ENCODE measurements around the gene CARD11. TPM values are rescaled to one million over a fixed set of nuclear protein-coding genes. Genes with fewer than 3 reads are reported as not detected.
A peak's percentile ranks its signal among the peaks of the same experiment; 100 is the strongest.

Gene CARD11
- total RNA-seq, 1 donor from 2014 or later: 0.32 TPM

DNA sequence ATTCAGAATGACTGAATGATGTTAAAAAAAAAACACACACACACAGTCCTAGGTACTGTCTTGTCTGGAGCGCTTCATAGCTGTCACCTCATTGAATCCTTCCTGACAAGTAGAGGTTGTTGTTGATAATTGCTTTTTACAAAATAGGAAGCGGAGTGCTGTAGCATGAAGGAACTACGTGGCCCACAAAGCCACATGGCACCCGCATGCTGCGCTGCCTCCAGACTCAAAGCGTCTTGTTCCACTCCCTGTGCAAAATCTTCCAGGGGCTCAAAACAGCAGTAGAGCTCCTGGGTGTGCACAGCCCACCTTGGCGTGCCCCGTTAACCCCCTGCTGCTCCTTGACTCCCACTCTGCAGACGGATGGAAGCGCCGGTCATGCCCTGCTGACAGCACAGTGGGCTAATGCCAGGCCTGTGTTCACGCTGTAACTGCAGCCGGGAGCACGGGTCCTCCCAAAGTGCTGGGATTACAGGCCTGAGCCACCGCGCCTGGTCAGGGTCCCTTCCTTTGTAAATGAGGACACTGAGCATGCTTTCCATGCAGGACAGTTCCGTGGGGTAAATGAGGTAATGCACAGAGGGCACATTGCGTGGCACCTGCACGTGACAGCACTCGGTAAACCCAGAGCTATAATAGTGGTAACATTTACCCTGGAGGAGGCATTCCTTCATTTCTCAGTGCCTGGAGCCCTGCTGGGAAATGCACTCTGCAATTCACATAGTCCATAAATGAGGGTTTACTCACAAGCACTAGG is 108.5 kb downstream of the CARD11 start:
- peak; percentile 51 for DNase-seq (ENCODE audit: low spot score)
- intact Hi-C loops (cut with DNase I): no loop called here

- intact Hi-C loops (cut with DNase I): no loop called here
- DNase-seq (ENCODE audit: low spot score): peak; percentile 67
These were observed 109.4 kb downstream of the CARD11 start for GRCh38 chr7:2934211-2934731.

- DNase-seq (ENCODE audit: low spot score): peak; percentile 68
- intact Hi-C loops (cut with DNase I): no loop called here
These were observed 111.0 kb downstream of the CARD11 start for GRCh38 chr7:2932402-2933251.

DNA sequence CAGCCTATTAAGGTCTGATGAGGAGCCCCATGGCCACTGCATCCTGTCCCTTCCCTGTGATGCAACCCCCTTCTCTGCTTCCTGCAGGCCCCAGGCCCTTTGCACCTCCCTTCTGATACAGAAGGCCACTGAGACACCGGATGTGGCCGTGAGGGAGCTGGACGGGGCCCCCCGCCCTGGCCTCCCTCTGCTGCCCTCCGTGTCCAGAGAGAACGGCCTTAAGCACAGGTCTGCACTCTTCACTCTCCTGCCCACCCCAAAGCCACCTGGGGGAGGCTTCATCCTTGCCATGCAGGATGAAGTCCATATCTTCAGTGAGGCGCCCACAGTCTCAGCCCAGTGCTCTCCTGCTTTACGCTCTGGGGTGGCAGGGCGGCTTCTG is 112.6 kb downstream of the CARD11 start:
- DNase-seq (ENCODE audit: low spot score): peak; percentile 29
- intact Hi-C loops (cut with DNase I): no loop called here

GRCh38 chr7:2930310-2931033 is 113.2 kb downstream of the CARD11 start:
- DNase-seq (ENCODE audit: low spot score): peak; percentile 59
- intact Hi-C loops (cut with DNase I): no loop called here

DNA sequence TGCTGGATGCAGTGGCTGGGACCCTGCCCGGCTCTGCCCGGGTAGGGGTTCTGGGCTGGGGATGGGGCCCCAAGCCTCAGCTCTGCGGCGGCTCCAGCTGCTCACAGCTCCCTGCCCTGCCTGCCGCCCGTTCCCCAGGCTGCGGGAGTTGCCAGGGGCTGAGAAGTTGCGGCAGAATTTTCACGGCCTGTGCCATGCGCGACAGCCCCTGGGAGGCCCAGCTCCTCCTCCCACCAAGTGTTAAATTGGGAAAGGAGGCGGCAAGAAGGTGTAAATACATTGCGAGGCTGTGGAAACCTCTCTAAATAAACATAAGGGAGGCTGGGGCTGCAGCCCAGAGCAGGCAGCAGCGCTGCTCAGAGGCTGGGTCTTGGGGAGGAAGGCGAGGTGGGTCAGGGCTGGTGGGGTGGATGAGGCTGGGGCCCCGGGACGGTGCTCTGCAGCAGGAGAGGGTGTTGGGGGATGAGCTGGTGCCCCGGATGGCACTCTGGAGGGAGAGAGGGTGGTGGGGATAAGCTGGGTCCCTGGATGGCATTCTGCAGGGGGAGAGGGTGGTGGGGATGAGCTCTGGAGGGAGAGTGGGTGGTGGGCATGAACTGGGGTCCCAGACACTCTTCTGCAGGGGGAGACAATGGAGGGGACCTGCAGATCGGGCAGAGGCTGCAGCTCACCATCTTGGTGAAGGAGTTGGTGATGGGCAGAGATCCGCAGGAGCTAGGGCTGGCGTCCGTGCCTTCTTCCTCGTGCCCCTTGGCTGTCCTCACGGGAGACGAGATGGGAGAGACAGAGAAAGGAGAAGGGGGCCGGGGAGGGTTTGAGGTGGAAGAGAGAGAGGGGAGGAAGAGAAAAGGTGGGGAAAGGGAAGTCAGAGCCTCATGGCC is 114.1 kb downstream of the CARD11 start:
- intact Hi-C loops (cut with DNase I): no loop called here
- peak; percentile 74 for DNase-seq (ENCODE audit: low spot score)

DNA sequence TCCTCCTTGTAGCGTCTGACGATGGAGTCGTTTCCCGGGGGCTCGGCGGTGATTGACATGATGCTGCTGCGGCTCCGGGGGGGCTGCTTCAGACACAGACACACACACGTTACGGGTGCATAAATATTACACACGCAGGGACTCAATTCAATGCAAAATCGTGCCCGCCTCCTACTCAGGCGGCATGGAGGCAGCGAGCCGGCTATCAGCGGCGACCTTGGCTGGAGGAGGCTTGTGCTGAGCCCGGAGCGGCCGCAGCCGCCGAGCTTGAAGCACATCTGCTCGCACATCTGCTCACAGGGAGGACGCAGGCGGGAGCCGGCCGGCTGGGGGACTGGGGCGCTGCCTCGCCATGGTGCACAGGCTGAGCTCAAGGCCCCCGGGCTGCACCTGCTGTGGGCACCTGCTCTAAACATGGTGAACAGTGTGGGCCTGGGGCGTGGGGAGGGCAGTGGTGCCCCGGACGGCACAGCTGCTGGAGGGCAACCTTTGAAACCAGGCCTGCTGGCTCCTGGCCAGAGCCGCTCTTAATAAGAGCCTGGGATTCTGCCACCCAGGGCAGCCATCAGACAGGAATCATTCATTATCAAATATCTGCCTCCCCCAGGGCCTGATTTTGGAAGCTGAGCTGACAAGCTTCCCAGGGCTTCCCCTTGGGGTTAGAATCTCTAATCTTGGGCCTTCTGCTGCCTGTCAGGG is 114.9 kb downstream of the CARD11 start:
- peak; percentile 73 for DNase-seq (ENCODE audit: low spot score)

DNA sequence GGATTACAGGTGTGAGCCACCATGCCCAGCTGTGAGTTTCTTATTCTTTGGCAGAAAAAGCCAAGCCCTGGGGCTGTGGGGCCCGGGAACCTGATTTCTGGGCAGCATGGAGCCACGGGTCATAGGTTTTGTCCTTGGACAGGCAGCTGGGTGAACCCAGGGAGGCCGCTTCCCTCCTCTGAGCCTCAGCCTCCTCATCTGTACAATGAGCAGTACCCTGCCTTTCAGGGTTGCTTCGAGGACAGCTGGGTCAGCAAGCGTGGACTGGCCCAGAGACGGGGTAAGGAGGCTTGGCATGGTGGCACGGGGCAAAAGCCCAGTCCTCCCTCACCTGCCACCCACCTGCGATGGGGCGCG is 115.4 kb downstream of the CARD11 start:
- intact Hi-C loops (cut with DNase I): no loop called here
- peak; percentile 47 for DNase-seq (ENCODE audit: low spot score)

More for the DNA sequence above, 114.9 kb downstream of the CARD11 start:
- intact Hi-C loops (cut with DNase I): no loop called here

DNA sequence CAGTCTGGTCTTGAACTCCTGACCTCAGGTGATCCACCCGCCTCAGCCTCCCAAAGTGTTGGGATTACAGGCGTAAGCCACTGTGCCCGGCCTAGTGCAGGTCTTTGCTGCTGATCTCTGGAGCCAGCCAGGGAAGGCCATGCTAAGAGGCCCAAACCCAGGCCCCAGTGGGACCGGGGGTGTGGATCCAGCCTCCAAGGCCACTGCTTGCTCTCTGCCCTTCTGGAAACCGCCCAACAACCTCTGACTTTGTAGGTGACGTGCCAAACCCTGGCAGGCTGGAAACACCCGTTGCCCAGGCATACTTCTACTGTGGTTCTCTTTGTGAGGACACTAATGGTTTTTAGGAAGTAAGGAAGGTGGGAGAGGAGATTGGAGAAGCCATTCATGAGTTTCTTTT is 116.1 kb downstream of the CARD11 start:
- peak; percentile 31 for DNase-seq (ENCODE audit: low spot score)
- intact Hi-C loops (cut with DNase I): no loop called here

DNA sequence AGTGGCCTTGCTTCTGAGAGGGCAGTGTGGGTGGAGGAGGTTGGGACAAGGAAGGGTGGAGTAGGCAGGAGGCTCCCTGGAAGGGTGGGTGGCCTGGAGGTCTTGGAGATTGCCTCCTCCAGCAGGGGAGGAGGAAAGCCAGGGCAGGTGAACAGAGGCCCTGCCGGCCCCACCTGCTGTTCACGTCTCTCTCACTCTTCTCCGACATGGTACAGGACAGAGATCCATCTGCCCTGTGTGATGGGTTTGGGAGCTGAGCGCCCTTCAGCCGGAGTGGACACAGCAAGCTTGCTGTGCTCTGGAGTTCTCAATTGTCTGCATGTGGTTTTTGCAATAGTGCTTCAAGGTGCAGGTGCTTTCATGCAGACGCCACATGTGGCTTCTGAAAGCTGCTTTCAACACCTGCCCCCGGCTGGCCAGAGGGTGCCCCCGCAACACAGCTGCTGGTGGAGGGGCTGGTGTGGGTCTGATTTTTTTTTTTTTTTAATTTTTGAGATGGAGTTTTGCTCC is 116.7 kb downstream of the CARD11 start:
- DNase-seq (ENCODE audit: low spot score): peak; percentile 51

GRCh38 chr7:2926120-2926895 is 117.4 kb downstream of the CARD11 start:
- DNase-seq (ENCODE audit: low spot score): peak; percentile 55
- intact Hi-C loops (cut with DNase I): no loop called here

More for the DNA sequence above, 116.7 kb downstream of the CARD11 start:
- intact Hi-C loops (cut with DNase I): no loop called here

DNA sequence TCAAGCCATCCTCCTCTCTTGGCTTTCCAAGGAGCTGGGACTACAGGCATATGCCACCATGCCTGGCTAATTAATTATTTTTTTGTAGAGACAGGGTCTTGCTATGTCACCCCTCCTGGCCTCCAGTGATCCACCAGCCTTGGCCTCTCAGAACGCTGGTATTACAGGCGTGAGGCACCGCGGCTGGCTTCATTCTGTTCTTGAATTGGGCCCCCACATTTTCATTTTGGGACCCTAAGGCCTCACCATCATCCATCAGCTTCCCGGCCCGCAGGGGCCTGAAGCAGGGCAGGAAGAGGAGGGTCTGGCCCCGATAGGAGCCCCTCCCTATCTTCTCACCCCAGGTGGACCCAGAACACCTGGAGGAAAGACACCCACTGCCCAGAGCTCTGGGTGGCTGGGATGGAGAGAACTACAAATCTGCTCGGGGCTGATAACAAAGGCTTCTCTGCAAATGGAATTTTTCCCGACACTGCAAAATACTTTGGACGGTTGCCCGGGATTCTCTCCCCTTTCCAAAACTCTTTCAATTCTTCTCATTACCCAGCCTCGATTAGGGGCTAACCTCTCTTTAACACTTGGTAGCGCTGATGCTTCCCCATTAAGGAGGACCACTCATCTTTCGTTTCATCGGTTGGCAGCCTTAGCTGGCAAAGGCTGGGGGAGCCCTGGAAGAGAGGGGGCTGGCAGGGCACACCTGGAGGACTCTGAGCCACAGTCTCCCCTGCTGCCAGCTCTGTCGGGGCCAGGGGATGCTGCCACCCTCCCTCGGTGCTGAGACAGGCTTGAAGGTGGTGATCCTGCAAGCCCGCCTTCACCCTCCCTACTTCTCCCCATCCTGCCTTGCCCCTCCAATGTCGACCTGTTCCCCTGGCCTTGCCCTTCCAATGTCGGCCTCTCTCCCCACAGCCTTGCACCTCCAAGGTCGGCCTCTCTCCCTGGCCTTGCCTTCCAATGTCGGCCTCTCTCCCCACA is 118.5 kb downstream of the CARD11 start:
- DNase-seq (ENCODE audit: low spot score): peak; percentile 46
- intact Hi-C loops (cut with DNase I): no loop called here

DNA sequence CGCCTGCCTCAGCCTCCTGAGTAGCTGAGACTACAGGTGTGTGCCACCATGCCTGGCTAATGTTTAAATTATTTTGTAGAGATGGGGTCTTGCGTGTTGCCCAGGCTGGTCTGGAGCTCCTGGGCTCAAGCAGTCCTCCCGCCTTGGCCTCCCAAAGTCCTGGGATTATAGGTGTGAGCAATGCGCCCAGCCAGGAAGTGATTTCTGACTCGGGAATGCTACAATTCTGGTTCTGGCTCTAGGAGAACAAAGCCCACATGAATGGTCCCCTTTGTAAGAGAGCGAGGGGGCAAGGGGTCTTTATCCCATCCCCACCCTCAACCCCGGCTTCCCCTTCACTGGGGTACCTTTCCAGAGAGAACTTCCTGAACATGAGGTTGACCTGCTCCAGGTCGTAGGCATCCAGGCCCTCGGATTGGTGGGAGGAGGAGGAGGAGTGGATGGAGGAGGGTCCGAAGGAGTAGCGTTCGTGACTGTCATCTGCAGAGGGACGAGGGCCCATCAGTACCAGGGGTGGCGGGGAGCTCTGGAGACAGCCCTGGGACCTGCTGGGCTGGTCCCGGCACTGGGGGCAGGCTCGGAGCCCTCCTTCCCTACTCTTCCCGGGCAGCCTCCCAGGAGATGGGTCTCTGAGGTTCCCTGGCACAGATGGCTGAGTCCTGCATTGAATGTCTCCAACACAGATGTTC is 119.6 kb downstream of the CARD11 start:
- peak; percentile 49 for DNase-seq (ENCODE audit: low spot score)
- intact Hi-C loops (cut with DNase I): no loop called here

DNA sequence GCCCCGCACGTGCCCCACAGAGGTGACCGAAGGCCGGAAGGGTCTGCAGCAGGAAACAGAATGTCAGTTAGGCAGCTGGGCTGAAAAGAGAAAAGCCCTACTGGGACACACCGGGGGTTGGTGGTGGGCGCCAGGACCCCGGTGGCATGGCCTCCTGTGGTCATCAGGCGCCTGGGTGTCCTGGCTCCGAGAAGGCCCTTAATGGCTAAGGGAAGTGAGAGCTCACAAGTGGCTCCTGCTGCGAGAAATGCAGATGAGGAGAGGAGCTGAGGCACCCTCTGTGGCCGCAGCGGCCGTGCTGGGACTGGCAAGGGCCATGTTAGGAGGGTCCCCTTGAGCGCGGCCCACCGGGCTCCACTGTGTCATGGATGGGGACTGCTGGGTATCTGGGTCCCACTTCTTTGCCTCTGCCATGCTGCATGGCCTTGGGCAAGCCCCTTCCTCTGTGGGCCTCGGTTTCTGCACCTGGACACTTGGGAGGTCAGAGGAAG is 120.3 kb downstream of the CARD11 start:
- DNase-seq (ENCODE audit: low spot score): no peak
- intact Hi-C loops (cut with DNase I): no loop called here

DNA sequence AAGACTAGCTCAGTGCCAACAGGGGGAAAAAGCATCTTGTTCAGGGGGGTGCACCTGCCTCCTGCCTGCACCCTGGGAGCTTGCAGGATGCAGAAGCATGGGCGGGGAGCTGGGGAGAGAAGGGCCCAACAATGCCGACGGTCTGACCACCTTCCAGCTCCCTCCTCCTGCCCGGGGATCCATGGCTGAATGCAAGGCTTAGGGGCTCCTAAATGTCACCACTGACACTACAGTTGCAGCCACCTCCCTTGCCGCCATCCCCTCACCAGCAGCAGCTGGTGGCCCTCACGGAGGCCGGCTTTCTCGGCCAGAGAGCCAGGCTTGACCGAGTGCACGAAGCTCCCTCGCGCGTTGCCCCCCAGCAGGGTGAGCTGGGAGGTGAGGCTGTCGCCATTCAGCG is 120.8 kb downstream of the CARD11 start:
- intact Hi-C loops (cut with DNase I): no loop called here
- DNase-seq (ENCODE audit: low spot score): no peak

- intact Hi-C loops (cut with DNase I): no loop called here
- DNase-seq (ENCODE audit: low spot score): no peak
These were observed 121.3 kb downstream of the CARD11 start for GRCh38 chr7:2922348-2922691.
